Upper lobe of right lung (tissue), 1 donor: ENCODE data around the gene THEM4. TPM values are rescaled to one million over a fixed set of nuclear protein-coding genes. Genes with fewer than 3 reads are reported as not detected.
A peak's percentile ranks its signal among the peaks of the same experiment; 100 is the strongest.
"Not testable (repeated sequence)": the region's sequence is repeated elsewhere in the genome, so short reads cannot be mapped to it uniquely, and the experiment has no call there.

Source experiments
- ATAC-seq: fragments of 200-7000 bp; cut with Tn5 transposase; one replicate; pipeline ENCODE4 v1.9.1; 2020; ENCODE audit warnings: mild to moderate bottlenecking, moderate library complexity
- DNase-seq: peaks from one replicate; pipeline ENCODE4 v3.0.0-alpha.2; 2020
- H3K27ac ChIP-seq: fragments of 200-600 bp; one replicate; pipeline ENCODE4 v1.8.0; 2022
- H3K27me3 ChIP-seq: fragments of 200-600 bp; one replicate; pipeline ENCODE4 v1.8.0; 2022; ENCODE audit warnings: mild to moderate bottlenecking
- H3K36me3 ChIP-seq: fragments of 200-600 bp; one replicate; pipeline ENCODE4 v1.8.0; 2022
- H3K4me1 ChIP-seq: fragments of 200-600 bp; one replicate; pipeline ENCODE4 v1.8.0; 2022
- H3K4me3 ChIP-seq: fragments of 200-600 bp; one replicate; pipeline ENCODE4 v1.8.0; 2022; ENCODE audit warnings: mild to moderate bottlenecking
- H3K9me3 ChIP-seq: fragments of 200-600 bp; one replicate; pipeline ENCODE4 v1.8.0; 2022
- intact Hi-C: fragments of 100-400 bp; cut with DNase I; formaldehyde crosslinking; loops from one replicate; pipeline ENCODE4 v1.11.0; 2022
- total RNA-seq: library from RNA; stranded (reverse); fragmentation: NEBNext Ultra II Directional; extraction: Animal tissue kit (Norgen Biotek cat#: 25700); gene quantifications from one replicate; pipeline ENCODE4 v1.2.1, GENCODE V29; 2021
- TF ChIP-seq, protein P1 (sequence below): fragments of 200-600 bp; IDR thresholded peaks from one replicate; pipeline ENCODE4 v1.8.0; 2022; ENCODE audit warnings: antibody characterized with exemption
- donor health status: DM: no; HTN: yes; CAD: no; lungs with severe emphysema.

The THEM4 gene
- total RNA-seq, 1 donor from 2014 or later, result 14.0 TPM

DNA sequence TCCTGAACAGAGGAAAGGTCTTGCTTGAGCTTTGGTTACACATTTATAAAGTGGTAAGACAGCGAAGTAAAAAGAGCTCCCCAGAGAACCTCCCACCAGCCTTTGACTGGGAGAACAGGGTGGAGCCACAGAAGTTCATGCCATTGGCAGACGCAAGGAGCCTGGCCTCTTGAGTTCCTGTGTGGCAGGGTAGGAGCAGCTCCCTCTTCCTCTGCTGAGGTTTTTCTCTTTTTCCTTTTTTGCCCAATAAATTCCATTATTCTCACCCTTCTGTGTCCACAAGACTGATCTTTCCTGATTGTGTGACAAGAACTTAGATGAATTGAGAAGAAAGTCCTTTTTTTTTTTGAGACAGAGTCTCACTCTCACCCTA is 4.3 kb downstream of the THEM4 start:
- no peaks in the 10 kb centered on the region for H3K27me3 ChIP-seq
- H3K4me1 ChIP-seq, result peaks cover 9% of the 10 kb centered on the region
- TF ChIP-seq, protein P1, sequence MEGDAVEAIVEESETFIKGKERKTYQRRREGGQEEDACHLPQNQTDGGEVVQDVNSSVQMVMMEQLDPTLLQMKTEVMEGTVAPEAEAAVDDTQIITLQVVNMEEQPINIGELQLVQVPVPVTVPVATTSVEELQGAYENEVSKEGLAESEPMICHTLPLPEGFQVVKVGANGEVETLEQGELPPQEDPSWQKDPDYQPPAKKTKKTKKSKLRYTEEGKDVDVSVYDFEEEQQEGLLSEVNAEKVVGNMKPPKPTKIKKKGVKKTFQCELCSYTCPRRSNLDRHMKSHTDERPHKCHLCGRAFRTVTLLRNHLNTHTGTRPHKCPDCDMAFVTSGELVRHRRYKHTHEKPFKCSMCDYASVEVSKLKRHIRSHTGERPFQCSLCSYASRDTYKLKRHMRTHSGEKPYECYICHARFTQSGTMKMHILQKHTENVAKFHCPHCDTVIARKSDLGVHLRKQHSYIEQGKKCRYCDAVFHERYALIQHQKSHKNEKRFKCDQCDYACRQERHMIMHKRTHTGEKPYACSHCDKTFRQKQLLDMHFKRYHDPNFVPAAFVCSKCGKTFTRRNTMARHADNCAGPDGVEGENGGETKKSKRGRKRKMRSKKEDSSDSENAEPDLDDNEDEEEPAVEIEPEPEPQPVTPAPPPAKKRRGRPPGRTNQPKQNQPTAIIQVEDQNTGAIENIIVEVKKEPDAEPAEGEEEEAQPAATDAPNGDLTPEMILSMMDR, result no peak
- intact Hi-C loops, result no loop called here
- no peak overlapping the region for H3K4me3 ChIP-seq
- H3K9me3 ChIP-seq, result peaks cover 6% of the 10 kb centered on the region
- DNase-seq (no peak), ATAC-seq (peak; percentile 28)
- H3K27ac ChIP-seq, result peak overlapping the region; percentile 26
- H3K36me3 ChIP-seq, result no peaks in the 10 kb centered on the region

DNA sequence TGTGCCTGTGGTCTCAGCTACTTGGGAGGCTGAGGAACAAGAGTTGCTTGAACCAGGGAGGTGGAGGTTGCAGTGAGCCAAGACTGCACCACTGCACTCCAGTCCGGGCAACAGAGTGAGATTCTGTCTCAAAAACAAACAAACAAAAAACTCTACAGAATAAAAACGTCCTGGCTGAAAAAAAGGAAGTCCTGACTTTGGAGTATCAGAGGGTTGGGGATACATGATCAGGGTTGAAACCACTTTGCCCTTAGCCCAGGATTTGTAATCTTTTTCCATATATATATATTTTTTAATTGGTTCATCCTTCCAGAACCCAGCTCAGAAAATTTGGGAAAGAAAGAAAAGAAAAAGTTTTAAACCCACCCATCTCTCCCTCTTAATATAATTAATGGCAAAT is 6.5 kb downstream of the THEM4 start:
- intact Hi-C loops, result no loop called here

DNA sequence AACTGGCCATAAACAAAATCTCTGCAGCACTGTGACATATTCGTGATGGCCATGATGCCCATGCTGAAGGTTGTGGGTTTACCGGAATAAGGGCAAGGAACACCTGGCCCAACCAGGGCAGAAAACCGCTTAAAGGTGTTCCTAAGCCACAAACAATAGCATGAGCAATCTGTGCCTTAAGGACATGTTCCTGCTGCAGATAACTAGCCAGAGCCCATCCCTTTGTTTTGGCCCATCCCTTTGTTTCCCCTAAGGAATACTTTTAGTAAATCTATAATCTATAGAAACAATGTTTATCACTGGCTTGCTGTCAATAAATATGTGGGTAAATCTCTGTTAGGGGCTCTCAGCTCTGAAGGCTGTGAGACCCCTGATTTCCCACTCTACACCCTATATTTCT is 8.5 kb downstream of the THEM4 start:
- H3K27ac ChIP-seq, H3K36me3 ChIP-seq, H3K4me3 ChIP-seq, H3K9me3 ChIP-seq, H3K27me3 ChIP-seq, ATAC-seq, DNase-seq, intact Hi-C loops, H3K4me1 ChIP-seq: not testable (repeated sequence)

More for the DNA sequence above, 6.5 kb downstream of the THEM4 start:
- TF ChIP-seq, protein P1, result no peak
- no peak overlapping the region for H3K27ac ChIP-seq
- no peaks in the 10 kb centered on the region for H3K27me3 ChIP-seq
- H3K4me1 ChIP-seq, result peaks cover 6% of the 10 kb centered on the region
- H3K36me3 ChIP-seq, result no peaks in the 10 kb centered on the region
- no peak for DNase-seq
- H3K4me3 ChIP-seq, result no peak overlapping the region
- no peak for ATAC-seq
- peaks cover 6% of the 10 kb centered on the region for H3K9me3 ChIP-seq

DNA sequence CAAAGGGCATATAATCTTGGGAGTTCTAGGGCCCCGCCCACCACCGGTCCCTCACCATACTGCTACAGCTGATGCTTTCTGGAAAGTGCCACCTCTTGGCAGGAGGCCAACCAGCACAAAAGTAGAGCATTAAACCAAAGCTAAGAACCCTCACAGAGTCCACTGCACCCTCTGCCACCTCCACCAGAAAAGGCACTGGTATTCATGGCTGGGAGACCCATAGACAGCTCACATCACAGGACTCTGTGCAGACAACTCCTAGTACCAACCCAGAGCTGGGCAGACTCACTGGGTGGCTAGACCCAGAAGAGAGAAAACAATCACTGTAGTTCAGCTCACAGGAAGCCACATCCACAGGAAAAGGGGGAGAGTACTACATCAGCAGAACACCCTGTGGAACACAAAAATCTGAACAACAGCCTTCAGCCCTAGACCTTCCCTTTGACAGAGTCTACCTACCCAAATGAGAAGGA is 10.8 kb downstream of the THEM4 start:
- no peak for DNase-seq
- H3K4me1 ChIP-seq, result peaks cover 6% of the 10 kb centered on the region
- H3K4me3 ChIP-seq, result no peak overlapping the region
- H3K36me3 ChIP-seq, result peaks cover 13% of the 10 kb centered on the region
- no peaks in the 10 kb centered on the region for H3K27me3 ChIP-seq
- H3K27ac ChIP-seq, result no peak overlapping the region
- ATAC-seq, result no peak
- TF ChIP-seq, protein P1, result no peak
- intact Hi-C loops, result no loop called here
- H3K9me3 ChIP-seq, result peaks cover 6% of the 10 kb centered on the region

DNA sequence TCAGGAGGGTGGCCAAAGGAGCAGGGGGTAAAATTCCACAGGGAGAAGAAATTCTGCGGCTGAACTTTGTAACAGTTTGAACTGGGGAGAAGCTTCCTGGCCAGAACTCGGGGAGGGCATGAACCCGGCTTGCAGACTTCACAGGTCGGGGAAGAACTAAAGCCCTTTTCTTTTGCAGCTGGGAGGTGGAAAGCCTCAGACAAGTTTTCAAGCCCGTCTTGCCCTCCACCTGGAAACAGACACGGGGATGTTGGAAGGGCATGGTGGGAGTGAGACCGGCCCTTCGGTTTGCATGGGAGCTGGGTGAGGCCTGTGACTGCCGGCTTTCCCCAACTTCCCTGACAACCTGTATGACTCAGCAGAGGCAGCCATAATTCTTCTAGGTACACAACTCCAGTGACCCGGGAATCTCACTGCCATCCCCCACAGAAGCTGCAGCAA is 11.3 kb downstream of the THEM4 start:
- TF ChIP-seq, protein P1, result no peak
- H3K4me3 ChIP-seq, result no peak overlapping the region
- ATAC-seq, result no peak
- no peak overlapping the region for H3K27ac ChIP-seq
- H3K36me3 ChIP-seq, result peaks cover 16% of the 10 kb centered on the region
- peaks cover 6% of the 10 kb centered on the region for H3K9me3 ChIP-seq
- no peaks in the 10 kb centered on the region for H3K27me3 ChIP-seq
- no peak for DNase-seq
- peaks cover 6% of the 10 kb centered on the region for H3K4me1 ChIP-seq
- intact Hi-C loops, result no loop called here

DNA sequence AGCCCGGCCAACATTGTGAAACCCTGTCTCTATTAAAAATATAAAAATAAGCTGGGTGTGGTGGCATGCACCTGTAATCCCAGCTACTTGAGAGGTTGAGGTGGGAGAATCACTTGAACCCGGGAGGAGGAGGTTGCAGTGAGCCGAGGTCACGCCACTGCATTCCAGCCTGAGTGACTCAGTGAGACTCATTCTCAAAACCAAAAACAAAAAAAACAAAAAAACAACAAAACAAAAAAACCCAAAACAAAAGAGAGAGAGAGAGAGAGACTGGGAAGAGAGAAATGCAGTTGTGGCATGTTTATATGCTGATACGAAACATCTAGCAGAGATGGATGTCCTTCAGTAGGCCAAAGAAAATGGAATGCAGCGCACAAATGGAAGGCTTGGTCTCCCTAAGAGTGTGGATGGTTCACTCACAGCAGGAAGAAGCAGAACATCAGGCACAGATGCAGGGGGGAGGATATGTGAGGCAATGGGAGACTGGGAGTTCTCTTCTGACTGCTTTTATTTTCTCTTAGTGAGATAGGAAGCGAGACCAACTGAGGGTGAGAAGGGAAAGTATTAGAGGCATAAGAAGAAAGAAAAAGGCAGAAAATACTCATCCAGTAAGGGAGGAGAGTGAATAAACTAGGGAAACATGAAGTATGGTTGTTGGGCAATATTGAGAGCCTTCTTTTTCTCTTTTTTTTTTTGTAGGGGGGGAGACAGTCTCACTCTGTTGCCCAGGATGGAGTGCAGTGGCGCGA is 16.0 kb downstream of the THEM4 start:
- Histone ChIP-seq H3K9me3 (no peaks in the 10 kb centered on the region), H3K27me3 (no peaks in the 10 kb centered on the region), H3K4me3 (no peak overlapping the region), H3K4me1 (no peaks in the 10 kb centered on the region), H3K27ac (no peak overlapping the region), H3K36me3 (peaks cover 43% of the 10 kb centered on the region)
- ATAC-seq (no peak), DNase-seq (no peak)
- TF ChIP-seq, protein P1, result no peak
- intact Hi-C loops, result no loop called here
